ENCODE measurements around the gene SLC13A2.

DNA sequence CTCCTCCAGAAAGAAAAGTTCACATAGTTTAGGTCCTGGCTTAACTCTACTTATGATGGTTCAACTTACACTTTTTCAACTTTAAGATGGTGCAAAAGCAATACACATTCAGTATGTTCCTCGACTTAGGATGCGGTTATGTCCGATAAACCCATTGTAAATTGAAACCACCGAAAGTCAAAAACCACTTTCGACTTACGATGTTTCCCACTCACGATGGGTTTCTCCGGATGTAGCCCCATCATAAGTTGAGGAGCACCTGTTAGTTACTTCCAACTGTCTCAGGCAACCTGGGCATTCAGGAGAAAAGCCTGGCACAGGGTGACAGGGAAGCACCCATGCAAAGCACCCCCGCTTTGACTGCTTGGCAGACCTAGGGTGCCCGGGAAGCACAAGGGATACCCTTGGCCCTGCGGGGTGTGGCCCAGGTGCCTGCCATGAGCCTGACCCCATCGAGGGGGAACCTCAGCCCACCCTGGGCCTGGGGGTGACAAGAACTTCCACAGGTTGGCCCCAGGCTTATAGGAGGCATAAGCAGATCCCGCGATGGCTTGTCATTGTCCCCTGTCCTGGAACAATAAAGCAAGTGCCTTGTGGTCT, 65.0 kb downstream of the SLC13A2 start:
- TF ChIP-seq, protein P1, sequence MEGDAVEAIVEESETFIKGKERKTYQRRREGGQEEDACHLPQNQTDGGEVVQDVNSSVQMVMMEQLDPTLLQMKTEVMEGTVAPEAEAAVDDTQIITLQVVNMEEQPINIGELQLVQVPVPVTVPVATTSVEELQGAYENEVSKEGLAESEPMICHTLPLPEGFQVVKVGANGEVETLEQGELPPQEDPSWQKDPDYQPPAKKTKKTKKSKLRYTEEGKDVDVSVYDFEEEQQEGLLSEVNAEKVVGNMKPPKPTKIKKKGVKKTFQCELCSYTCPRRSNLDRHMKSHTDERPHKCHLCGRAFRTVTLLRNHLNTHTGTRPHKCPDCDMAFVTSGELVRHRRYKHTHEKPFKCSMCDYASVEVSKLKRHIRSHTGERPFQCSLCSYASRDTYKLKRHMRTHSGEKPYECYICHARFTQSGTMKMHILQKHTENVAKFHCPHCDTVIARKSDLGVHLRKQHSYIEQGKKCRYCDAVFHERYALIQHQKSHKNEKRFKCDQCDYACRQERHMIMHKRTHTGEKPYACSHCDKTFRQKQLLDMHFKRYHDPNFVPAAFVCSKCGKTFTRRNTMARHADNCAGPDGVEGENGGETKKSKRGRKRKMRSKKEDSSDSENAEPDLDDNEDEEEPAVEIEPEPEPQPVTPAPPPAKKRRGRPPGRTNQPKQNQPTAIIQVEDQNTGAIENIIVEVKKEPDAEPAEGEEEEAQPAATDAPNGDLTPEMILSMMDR (IDR thresholded peaks at IDR 0.05) = no peak
- TF ChIP-seq POLR2A (IDR thresholded peaks at IDR 0.05) = no peak

Measured in right lobe of liver (tissue), 4 donors.